B cell (primary cell): ENCODE measurements around the gene IRF1.

Source experiments
- EZH2 ChIP-seq: IDR thresholded peaks from 2 replicates; pipeline ENCODE4 v1.6.1; 2012; ENCODE audit warnings: borderline replicate concordance, low read depth, mild to moderate bottlenecking, moderate library complexity, low read length; ENCODE audit not compliant: insufficient read depth, poor library complexity, severe bottlenecking
- TF ChIP-seq, protein P1 (sequence below): fragments of 200-600 bp; IDR thresholded peaks from one replicate; pipeline ENCODE4 v1.8.0; 2022; ENCODE audit warnings: antibody characterized with exemption, mild to moderate bottlenecking

DNA sequence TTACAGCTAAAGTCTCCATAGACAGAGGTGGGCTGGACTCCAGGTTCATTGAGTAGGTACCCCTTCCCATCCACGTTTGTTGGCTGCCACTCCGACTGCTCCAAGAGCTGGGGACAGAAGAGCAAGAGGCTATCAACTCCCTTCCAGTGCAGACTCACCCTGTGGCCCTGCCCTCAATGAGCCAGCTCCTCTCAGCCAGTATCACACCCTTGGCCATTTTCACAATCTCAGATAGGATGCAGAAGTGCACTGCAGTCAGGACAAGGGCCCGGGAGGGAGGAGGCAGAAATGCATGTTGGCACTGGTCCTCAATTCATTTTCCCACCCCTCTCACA lies 6.2 kb downstream of the IRF1 start:
- no peak for TF ChIP-seq EZH2
- TF ChIP-seq, protein P1, sequence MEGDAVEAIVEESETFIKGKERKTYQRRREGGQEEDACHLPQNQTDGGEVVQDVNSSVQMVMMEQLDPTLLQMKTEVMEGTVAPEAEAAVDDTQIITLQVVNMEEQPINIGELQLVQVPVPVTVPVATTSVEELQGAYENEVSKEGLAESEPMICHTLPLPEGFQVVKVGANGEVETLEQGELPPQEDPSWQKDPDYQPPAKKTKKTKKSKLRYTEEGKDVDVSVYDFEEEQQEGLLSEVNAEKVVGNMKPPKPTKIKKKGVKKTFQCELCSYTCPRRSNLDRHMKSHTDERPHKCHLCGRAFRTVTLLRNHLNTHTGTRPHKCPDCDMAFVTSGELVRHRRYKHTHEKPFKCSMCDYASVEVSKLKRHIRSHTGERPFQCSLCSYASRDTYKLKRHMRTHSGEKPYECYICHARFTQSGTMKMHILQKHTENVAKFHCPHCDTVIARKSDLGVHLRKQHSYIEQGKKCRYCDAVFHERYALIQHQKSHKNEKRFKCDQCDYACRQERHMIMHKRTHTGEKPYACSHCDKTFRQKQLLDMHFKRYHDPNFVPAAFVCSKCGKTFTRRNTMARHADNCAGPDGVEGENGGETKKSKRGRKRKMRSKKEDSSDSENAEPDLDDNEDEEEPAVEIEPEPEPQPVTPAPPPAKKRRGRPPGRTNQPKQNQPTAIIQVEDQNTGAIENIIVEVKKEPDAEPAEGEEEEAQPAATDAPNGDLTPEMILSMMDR, result no peak
